KMS-11 (cell line): ENCODE results near the gene STARD9.

ENCODE experiments used
- H2AFZ ChIP-seq: fragments of 200-600 bp; sonication (generic); 2 replicates; pipeline ENCODE4 v1.6.1; 2016; ENCODE audit warnings: antibody characterized with exemption, mixed run types, low read depth
- H3K27ac ChIP-seq: fragments of 200-600 bp; sonication (generic); 2 replicates; pipeline ENCODE4 v1.6.1; 2016; ENCODE audit warnings: mild to moderate bottlenecking, mixed run types
- H3K27me3 ChIP-seq: fragments of 200-600 bp; sonication (generic); 2 replicates; pipeline ENCODE4 v1.6.1; 2017; ENCODE audit warnings: mild to moderate bottlenecking, low read depth, mixed run types, moderate library complexity; ENCODE audit not compliant: insufficient read depth
- H3K36me3 ChIP-seq: fragments of 200-600 bp; sonication (generic); 2 replicates; pipeline ENCODE4 v1.6.1; 2017; ENCODE audit warnings: mild to moderate bottlenecking, mixed run types; ENCODE audit not compliant: insufficient read depth
- H3K4me1 ChIP-seq: fragments of 200-600 bp; sonication (generic); 2 replicates; pipeline ENCODE4 v1.6.1; 2016; ENCODE audit warnings: mild to moderate bottlenecking, low read depth, mixed run types; ENCODE audit not compliant: poor library complexity, severe bottlenecking
- H3K4me2 ChIP-seq: fragments of 200-600 bp; sonication (generic); 2 replicates; pipeline ENCODE4 v1.7.0; 2016; ENCODE audit warnings: mild to moderate bottlenecking, mixed run types
- H3K4me3 ChIP-seq: fragments of 200-600 bp; sonication (generic); IDR thresholded peaks from 2 replicates; pipeline ENCODE4 v1.6.1; 2017; ENCODE audit warnings: low read depth, low read length, mixed read lengths; ENCODE audit not compliant: insufficient read depth
- H3K79me2 ChIP-seq: fragments of 200-600 bp; sonication (generic); 2 replicates; pipeline ENCODE4 v1.6.1; 2016; ENCODE audit warnings: low read depth, mixed run types; ENCODE audit not compliant: insufficient read depth
- H3K9ac ChIP-seq: fragments of 200-600 bp; sonication (generic); 2 replicates; pipeline ENCODE4 v1.6.1; 2016; ENCODE audit warnings: mild to moderate bottlenecking, mixed run types
- H4K20me1 ChIP-seq: fragments of 200-600 bp; sonication (generic); 2 replicates; pipeline ENCODE4 v1.6.1; 2016; ENCODE audit warnings: mild to moderate bottlenecking, mixed run types; ENCODE audit not compliant: insufficient read depth
- CTCF ChIP-seq: fragments of 200-600 bp; sonication (generic); conservative IDR thresholded peaks from 2 replicates; pipeline ENCODE4 v1.6.1; 2017; ENCODE audit warnings: low read depth, mild to moderate bottlenecking, antibody characterized with exemption, low read length, moderate library complexity, mixed read lengths

The STARD9 gene

GRCh38 chr15:42619656-42620371 is 44.4 kb downstream of the STARD9 start:
- Histone ChIP-seq H3K27ac (peak overlapping the region; percentile 36), H3K4me2 (peak overlapping the region; percentile 52), H3K4me1 (peaks cover 26% of the 10 kb centered on the region), H3K79me2 (no peaks in the 10 kb centered on the region), H3K36me3 (no peaks in the 10 kb centered on the region), H3K4me3 (no peak overlapping the region), H2AFZ (no peak overlapping the region), H4K20me1 (no peaks in the 10 kb centered on the region), H3K27me3 (no peaks in the 10 kb centered on the region), H3K9ac (no peak overlapping the region)
- no peak for TF ChIP-seq CTCF

GRCh38 chr15:42621386-42621785 is 46.0 kb downstream of the STARD9 start:
- H3K36me3 ChIP-seq, result no peaks in the 10 kb centered on the region
- no peak overlapping the region for H3K27ac ChIP-seq
- H3K79me2 ChIP-seq, result no peaks in the 10 kb centered on the region
- no peak for TF ChIP-seq CTCF
- no peak overlapping the region for H3K9ac ChIP-seq
- H3K27me3 ChIP-seq, result no peaks in the 10 kb centered on the region
- no peak overlapping the region for H3K4me2 ChIP-seq
- no peaks in the 10 kb centered on the region for H4K20me1 ChIP-seq
- H2AFZ ChIP-seq, result no peak overlapping the region
- H3K4me3 ChIP-seq, result no peak overlapping the region
- H3K4me1 ChIP-seq, result peaks cover 26% of the 10 kb centered on the region

GRCh38 chr15:42621996-42622925 is 46.9 kb downstream of the STARD9 start:
- Histone ChIP-seq H4K20me1 (no peaks in the 10 kb centered on the region), H3K36me3 (no peaks in the 10 kb centered on the region), H3K9ac (no peak overlapping the region), H3K4me1 (peaks cover 26% of the 10 kb centered on the region), H3K4me2 (no peak overlapping the region), H3K27ac (no peak overlapping the region), H2AFZ (no peak overlapping the region), H3K79me2 (no peaks in the 10 kb centered on the region), H3K4me3 (no peak overlapping the region), H3K27me3 (no peaks in the 10 kb centered on the region)
- TF ChIP-seq CTCF, result no peak

GRCh38 chr15:42623951-42624350 is 48.5 kb downstream of the STARD9 start:
- H3K9ac ChIP-seq, result no peak overlapping the region
- no peaks in the 10 kb centered on the region for H3K36me3 ChIP-seq
- H3K79me2 ChIP-seq, result no peaks in the 10 kb centered on the region
- H2AFZ ChIP-seq, result no peak overlapping the region
- no peak for TF ChIP-seq CTCF
- no peak overlapping the region for H3K27ac ChIP-seq
- H3K4me1 ChIP-seq, result peaks cover 22% of the 10 kb centered on the region
- H4K20me1 ChIP-seq, result no peaks in the 10 kb centered on the region
- no peak overlapping the region for H3K4me3 ChIP-seq
- no peak overlapping the region for H3K4me2 ChIP-seq
- H3K27me3 ChIP-seq, result no peaks in the 10 kb centered on the region
